Progenitor cell of endocrine pancreas (in vitro differentiated cells): ENCODE measurements around the gene OPHN1. TPM values are rescaled to one million over a fixed set of nuclear protein-coding genes. Genes with fewer than 3 reads are reported as not detected.

Source experiments
- DNase-seq: peaks from one replicate; pipeline ENCODE4 v3.0.0; 2021; ENCODE audit warnings: low spot score; ENCODE audit not compliant: unreplicated experiment
- H3K27ac Mint-ChIP-seq: 2 replicates; pipeline ENCODE4 v1.8.0; 2021; ENCODE audit warnings: mild to moderate bottlenecking, moderate library complexity, mixed read lengths
- H3K27me3 Mint-ChIP-seq: 2 replicates; pipeline ENCODE4 v1.8.0; 2021; ENCODE audit warnings: mixed read lengths
- H3K36me3 Mint-ChIP-seq: 2 replicates; pipeline ENCODE4 v1.8.0; 2022; ENCODE audit warnings: mixed read lengths; ENCODE audit not compliant: insufficient read depth
- H3K4me1 Mint-ChIP-seq: 2 replicates; pipeline ENCODE4 v1.8.0; 2021; ENCODE audit warnings: low read depth, mixed read lengths
- H3K4me3 Mint-ChIP-seq: 2 replicates; pipeline ENCODE4 v1.8.0; 2021; ENCODE audit warnings: low read depth, mild to moderate bottlenecking, moderate library complexity, mixed read lengths
- H3K9me3 Mint-ChIP-seq: 2 replicates; pipeline ENCODE4 v1.8.0; 2021; ENCODE audit warnings: low read depth, mixed read lengths
- CTCF ChIP-seq: fragments of 200-600 bp; sonication (generic); IDR thresholded peaks from one replicate; pipeline ENCODE4 v1.5.0; 2021; ENCODE audit warnings: antibody characterized with exemption, mild to moderate bottlenecking; ENCODE audit not compliant: unreplicated experiment
- total RNA-seq: library from RNA; stranded (reverse); gene quantifications from 2 replicates; pipeline ENCODE4 v1.2.1, GENCODE V29; 2021

OPHN1 gene
- total RNA-seq, 1 donor from 2014 or later = 7.2 TPM

- TF ChIP-seq CTCF = no peak
- peaks cover 11% of the 10 kb centered on the region for H3K9me3 Mint-ChIP-seq
- H3K4me1 Mint-ChIP-seq = peaks cover 2% of the 10 kb centered on the region
- peaks cover 2% of the 10 kb centered on the region for H3K36me3 Mint-ChIP-seq
- no peak for DNase-seq
- H3K27me3 Mint-ChIP-seq = no peaks in the 10 kb centered on the region
- no peak overlapping the region for H3K4me3 Mint-ChIP-seq
- H3K27ac Mint-ChIP-seq = no peak overlapping the region
Measured at GRCh38 chrX:68428431-68428830, 4.9 kb downstream of the OPHN1 start.

GRCh38 chrX:68424719-68425118, 8.6 kb downstream of the OPHN1 start:
- H3K4me3 Mint-ChIP-seq = no peak overlapping the region
- H3K4me1 Mint-ChIP-seq = no peaks in the 10 kb centered on the region
- H3K27me3 Mint-ChIP-seq = no peaks in the 10 kb centered on the region
- DNase-seq = no peak
- H3K9me3 Mint-ChIP-seq = peaks cover 17% of the 10 kb centered on the region
- H3K36me3 Mint-ChIP-seq = peaks cover 6% of the 10 kb centered on the region
- TF ChIP-seq CTCF = no peak
- H3K27ac Mint-ChIP-seq = no peak overlapping the region

DNA sequence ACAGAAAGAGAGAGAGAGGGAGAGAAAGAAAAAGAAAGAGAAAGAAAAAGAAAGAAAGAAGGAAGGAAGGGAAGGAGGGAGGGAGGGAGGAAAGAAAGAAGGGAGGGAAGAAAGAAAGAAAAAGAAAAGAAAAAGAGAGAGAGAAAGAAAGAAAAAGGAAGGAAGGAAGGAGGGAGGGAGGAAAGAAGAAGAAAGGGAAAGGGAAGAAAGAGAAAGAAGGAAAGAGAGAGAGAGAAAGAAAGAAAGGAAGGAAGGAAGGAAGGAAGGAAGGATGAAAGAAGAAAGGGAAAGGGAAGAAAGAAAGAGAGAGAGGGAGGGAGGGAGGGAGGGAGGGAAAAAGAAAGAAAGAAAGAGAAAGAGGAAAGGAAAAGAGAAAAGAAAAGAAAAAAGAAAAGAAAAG, 10.8 kb downstream of the OPHN1 start:
- H3K9me3 Mint-ChIP-seq = peaks cover 18% of the 10 kb centered on the region
- H3K36me3 Mint-ChIP-seq = peaks cover 4% of the 10 kb centered on the region
- TF ChIP-seq CTCF = no peak
- DNase-seq = no peak
- no peak overlapping the region for H3K4me3 Mint-ChIP-seq
- no peak overlapping the region for H3K27ac Mint-ChIP-seq
- no peaks in the 10 kb centered on the region for H3K4me1 Mint-ChIP-seq
- no peaks in the 10 kb centered on the region for H3K27me3 Mint-ChIP-seq

GRCh38 chrX:68421636-68422035, 11.7 kb downstream of the OPHN1 start:
- no peak for DNase-seq
- no peak overlapping the region for H3K4me3 Mint-ChIP-seq
- peaks cover 18% of the 10 kb centered on the region for H3K9me3 Mint-ChIP-seq
- peaks cover 4% of the 10 kb centered on the region for H3K36me3 Mint-ChIP-seq
- no peak overlapping the region for H3K27ac Mint-ChIP-seq
- TF ChIP-seq CTCF = no peak
- H3K27me3 Mint-ChIP-seq = no peaks in the 10 kb centered on the region
- no peaks in the 10 kb centered on the region for H3K4me1 Mint-ChIP-seq

- Mint-ChIP-seq H3K4me3 (no peak overlapping the region), H3K4me1 (no peaks in the 10 kb centered on the region), H3K9me3 (peaks cover 21% of the 10 kb centered on the region), H3K27ac (no peak overlapping the region), H3K36me3 (peaks cover 4% of the 10 kb centered on the region), H3K27me3 (no peaks in the 10 kb centered on the region)
- no peak for TF ChIP-seq CTCF
- no peak for DNase-seq
Measured at GRCh38 chrX:68420559-68420958, 12.7 kb downstream of the OPHN1 start.
